ENCODE results near the gene GNB1L. TPM values are rescaled to one million over a fixed set of nuclear protein-coding genes. Genes with fewer than 3 reads are reported as not detected.
"Not testable (repeated sequence)": the region's sequence is repeated elsewhere in the genome, so short reads cannot be mapped to it uniquely, and the experiment has no call there.

The GNB1L gene
- total RNA-seq, 4 donors from 2014 or later, result 4.3 to 7.6 (median 6.1) TPM

DNA sequence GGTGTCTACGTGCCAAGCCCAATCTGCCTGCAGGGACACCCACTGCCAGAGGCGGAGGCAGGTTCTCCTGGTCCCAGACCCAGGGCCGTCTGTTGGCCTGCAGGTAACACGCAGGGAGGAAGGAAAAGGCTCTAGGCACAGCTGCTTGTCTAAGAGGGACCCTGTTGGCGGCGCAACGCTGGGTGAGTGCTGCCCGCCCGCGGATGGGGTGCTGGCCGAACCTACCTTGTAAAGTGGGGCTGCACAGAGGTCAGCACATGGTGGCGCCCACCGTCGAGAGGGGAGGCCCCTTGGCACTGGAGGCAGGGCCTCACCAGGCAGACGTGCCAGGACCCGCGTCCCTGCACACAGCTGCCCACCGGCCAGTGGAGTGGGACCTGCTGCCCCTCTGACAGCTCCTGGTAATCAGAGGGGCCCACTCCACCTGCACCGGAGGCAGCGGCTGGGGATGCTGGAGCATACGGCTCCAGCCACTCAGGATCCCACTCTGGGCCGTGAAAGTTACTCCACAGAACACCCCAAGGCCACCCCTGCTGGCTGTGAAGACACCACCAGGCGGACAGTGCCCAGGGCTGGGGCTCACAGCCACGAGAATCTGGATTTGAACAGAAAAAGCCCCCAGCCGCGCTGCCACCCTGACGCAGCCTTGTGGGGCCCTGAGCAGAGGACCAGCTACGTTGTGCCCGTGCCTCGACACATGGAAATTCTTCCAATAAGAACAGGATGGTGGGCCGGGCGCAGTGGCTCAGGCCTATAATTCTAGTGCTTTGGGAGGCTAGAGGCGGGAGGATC lies 70.1 kb downstream of the GNB1L start:
- no peak for ATAC-seq (ENCODE audit: low FRiP score)
- no peak for TF ChIP-seq CTCF (IDR thresholded peaks at IDR 0.05)
- DNase-seq (ENCODE audit: low spot score), result no peak

DNA sequence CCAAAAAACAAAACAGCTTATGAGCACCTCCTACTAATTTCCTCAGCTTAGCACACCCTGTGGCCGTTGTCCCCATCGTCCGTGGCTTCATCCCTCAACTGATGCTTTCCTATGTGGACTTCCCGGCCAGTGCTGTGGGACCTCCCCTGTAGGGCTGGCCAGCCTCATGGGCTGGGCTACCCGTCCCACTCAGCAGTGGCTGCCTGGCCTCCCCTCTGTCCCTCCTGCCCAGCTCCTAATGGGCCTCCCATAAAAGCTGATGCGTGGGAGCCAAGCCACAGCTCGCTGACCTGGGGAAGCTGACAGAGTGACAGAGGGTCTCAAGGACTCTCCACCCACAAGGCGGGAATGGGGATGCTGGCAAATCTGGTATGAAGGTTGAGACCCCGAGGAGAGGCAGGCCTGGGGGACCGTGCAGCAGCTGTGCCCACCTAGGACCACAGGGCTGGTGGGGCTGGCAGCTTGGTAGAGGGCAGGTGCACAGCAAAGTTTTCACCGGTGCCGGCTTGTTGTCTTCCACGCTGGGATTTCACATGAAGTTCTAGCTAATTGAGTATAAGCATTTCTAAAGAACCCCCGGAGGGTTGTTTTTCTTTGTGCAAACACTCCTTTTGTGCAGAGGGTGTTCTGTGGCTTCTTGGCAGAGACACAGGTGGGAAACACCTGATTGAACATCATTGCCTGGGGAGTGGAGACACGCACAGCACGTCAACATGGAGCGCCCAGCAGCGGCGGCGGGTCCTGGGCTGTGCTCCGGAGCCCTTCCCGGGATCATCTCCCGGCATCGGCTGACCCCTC lies 70.9 kb downstream of the GNB1L start:
- DNase-seq (ENCODE audit: low spot score) (no peak), ATAC-seq (ENCODE audit: low FRiP score) (no peak)
- no peak for TF ChIP-seq CTCF (IDR thresholded peaks at IDR 0.05)

- TF ChIP-seq CTCF (IDR thresholded peaks at IDR 0.05), result no peak
- no peak for DNase-seq (ENCODE audit: low spot score)
- no peak for ATAC-seq (ENCODE audit: low FRiP score)
Measured at GRCh38 chr22:19782533-19782932, 72.1 kb downstream of the GNB1L start.

DNA sequence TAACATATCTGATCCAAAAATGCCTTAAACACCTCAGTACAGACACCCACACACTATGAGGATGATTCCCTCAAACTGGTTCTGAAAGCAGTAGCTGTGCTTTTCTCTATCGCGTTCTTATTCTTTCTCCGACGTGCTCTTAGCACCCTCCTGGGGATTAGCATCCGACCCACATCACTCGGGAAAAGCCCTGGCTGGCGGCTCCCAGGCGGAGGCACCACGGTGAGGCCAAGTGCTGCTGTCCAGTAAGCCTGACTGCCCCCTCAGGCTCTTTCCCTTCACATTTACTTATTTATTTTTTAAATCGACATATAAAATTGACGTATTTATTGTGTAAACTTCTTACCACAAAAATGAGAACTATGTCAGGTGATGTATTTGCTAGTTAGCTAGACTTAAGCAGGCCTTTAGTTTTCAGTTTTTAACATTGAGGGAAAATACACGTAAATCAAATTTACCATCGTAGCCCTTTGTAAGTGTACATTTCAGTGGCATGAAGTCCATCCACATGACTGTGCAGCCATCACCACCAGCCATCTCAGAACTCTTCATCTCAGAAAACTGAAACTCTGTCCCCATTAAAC lies 74.9 kb downstream of the GNB1L start:
- DNase-seq (ENCODE audit: low spot score), result no peak
- no peak for ATAC-seq (ENCODE audit: low FRiP score)
- TF ChIP-seq CTCF (IDR thresholded peaks at IDR 0.05), result no peak

- no peak for TF ChIP-seq CTCF (IDR thresholded peaks at IDR 0.05)
- ATAC-seq (ENCODE audit: low FRiP score) (no peak), DNase-seq (ENCODE audit: low spot score) (no peak)
Measured at GRCh38 chr22:19779011-19779421, 75.7 kb downstream of the GNB1L start.

GRCh38 chr22:19777192-19777591 lies 77.5 kb downstream of the GNB1L start:
- DNase-seq (ENCODE audit: low spot score); ATAC-seq (ENCODE audit: low FRiP score): not testable (repeated sequence)

GRCh38 chr22:19776433-19777031 lies 78.1 kb downstream of the GNB1L start:
- DNase-seq (ENCODE audit: low spot score), result no peak
- ATAC-seq (ENCODE audit: low FRiP score), result no peak
- no peak for TF ChIP-seq CTCF (IDR thresholded peaks at IDR 0.05)
